ENCODE results near the gene RPS6KA2. TPM values are rescaled to one million over a fixed set of nuclear protein-coding genes. Genes with fewer than 3 reads are reported as not detected.

Gene RPS6KA2
- total and polyA plus RNA-seq, 9 donors: 24.4 to 75.5 (median 48.1) TPM

- DNase-seq: peak in 1 of 5 donors; percentile 10
- WGBS, 3 donors: 80 to 83% (median 82%) methylated on average over 7 of the region's 7 CpGs
- intact Hi-C loops (cut with DNase I): no loop called here
- Histone ChIP-seq H3K4me1 (ENCODE audit: insufficient read depth) (no peaks in the 10 kb centered on the region), H3K4me3 (no peak overlapping the region), H3K27ac (no peak overlapping the region), H3K27me3 (no peaks in the 10 kb centered on the region), H3K36me3 (no peaks in the 10 kb centered on the region), H3K9me3 (no peaks in the 10 kb centered on the region)
- TF ChIP-seq EP300 (IDR thresholded peaks at IDR 0.05): no peak
- no peak for TF ChIP-seq POLR2A (IDR thresholded peaks at IDR 0.05)
- no peak for TF ChIP-seq CTCF (IDR thresholded peaks at IDR 0.05)
Measured at GRCh38 chr6:166419286-166419685, 207.8 kb downstream of the RPS6KA2 start.

GRCh38 chr6:166418691-166419143 lies 208.3 kb downstream of the RPS6KA2 start:
- intact Hi-C loops (cut with DNase I): no loop called here
- peak in 1 of 5 donors; percentile 25 for DNase-seq
- TF ChIP-seq CTCF (IDR thresholded peaks at IDR 0.05) (no peak), EP300 (IDR thresholded peaks at IDR 0.05) (no peak), POLR2A (IDR thresholded peaks at IDR 0.05) (no peak)
- Histone ChIP-seq H3K36me3 (no peaks in the 10 kb centered on the region), H3K27ac (no peak overlapping the region), H3K27me3 (no peaks in the 10 kb centered on the region), H3K9me3 (no peaks in the 10 kb centered on the region), H3K4me3 (no peak overlapping the region), H3K4me1 (ENCODE audit: insufficient read depth) (no peaks in the 10 kb centered on the region)
- WGBS, 3 donors: 88 to 94% (median 91%) methylated on average over 9 of the region's 9 CpGs

GRCh38 chr6:166417285-166417691 lies 209.8 kb downstream of the RPS6KA2 start:
- Histone ChIP-seq H3K27me3 (no peaks in the 10 kb centered on the region), H3K4me1 (ENCODE audit: insufficient read depth) (no peaks in the 10 kb centered on the region), H3K4me3 (no peak overlapping the region), H3K27ac (no peak overlapping the region), H3K9me3 (no peaks in the 10 kb centered on the region), H3K36me3 (no peaks in the 10 kb centered on the region)
- TF ChIP-seq POLR2A (IDR thresholded peaks at IDR 0.05): no peak
- TF ChIP-seq EP300 (IDR thresholded peaks at IDR 0.05): no peak
- TF ChIP-seq CTCF (IDR thresholded peaks at IDR 0.05): no peak
- peak in 1 of 5 donors; percentile 4 for DNase-seq
- 91 to 92% (median 92%) methylated on average over 6 of the region's 6 CpGs for WGBS, 3 donors
- intact Hi-C loops (cut with DNase I): no loop called here

- no peak overlapping the region for H3K27ac ChIP-seq
- no peak for DNase-seq
- no peaks in the 10 kb centered on the region for H3K9me3 ChIP-seq
- intact Hi-C loops (cut with DNase I): no loop called here
- H3K36me3 ChIP-seq: no peaks in the 10 kb centered on the region
- 66 to 75% (median 74%) methylated on average over 5 of the region's 5 CpGs for WGBS, 3 donors
- no peak overlapping the region for H3K4me3 ChIP-seq
- H3K27me3 ChIP-seq: no peaks in the 10 kb centered on the region
- TF ChIP-seq EP300 (IDR thresholded peaks at IDR 0.05): no peak
- no peak for TF ChIP-seq CTCF (IDR thresholded peaks at IDR 0.05)
- TF ChIP-seq POLR2A (IDR thresholded peaks at IDR 0.05): no peak
- H3K4me1 ChIP-seq (ENCODE audit: insufficient read depth): no peaks in the 10 kb centered on the region
Measured at GRCh38 chr6:166415833-166416347, 211.2 kb downstream of the RPS6KA2 start.
